GM12878 (cell line): ENCODE results near the gene GNAT1. TPM values are rescaled to one million over a fixed set of nuclear protein-coding genes. Genes with fewer than 3 reads are reported as not detected.

Source experiments
- ATAC-seq: fragments of 200-7000 bp; cut with Tn5 transposase; 3 replicates; pipeline ENCODE4 v1.9.1; 2020; ENCODE audit warnings: mild to moderate bottlenecking, moderate library complexity
- BruUV-seq: library from RNA; stranded (reverse); fragments of 400-500 nt; replicated peaks from 2 replicates; lab custom pipeline; 2021; lab: Mats Ljungman, UMichigan
- CTCF ChIA-PET: fragments of 300-600 bp; sonication (Branson Sonifier 250); formaldehyde crosslinking; extraction: SDS; loops from one replicate; lab custom pipeline; 2021; ENCODE audit warnings: inconsistent platforms; lab: Yijun Ruan, JAX
- POLR2A ChIA-PET: fragments of 350-600 bp; formaldehyde crosslinking; extraction: SDS; loops from one replicate; lab custom pipeline; 2021; ENCODE audit warnings: inconsistent platforms; lab: Charles Lee
- RAD21 ChIA-PET: fragments of 300-600 bp; sonication (Branson Sonifier 250); formaldehyde crosslinking; loops from one replicate; lab custom pipeline; 2023; ENCODE audit warnings: antibody characterized with exemption; ENCODE audit not compliant: unreplicated experiment; lab: Charles Lee
- SMC1A ChIA-PET: fragments of 300-600 bp; sonication (Branson Sonifier 250); formaldehyde crosslinking; loops from one replicate; lab custom pipeline; 2023; ENCODE audit not compliant: unreplicated experiment, uncharacterized antibody; lab: Charles Lee
- DNase-seq: peaks from one replicate; pipeline ENCODE4 v3.0.0-alpha.2; 2011; ENCODE audit warnings: low read depth, low spot score
- FAIRE-seq: peaks from 3 replicates; lab custom pipeline; 2011; peaks lifted over from hg19 to GRCh38; lab: Jason Lieb, UNC
- H2AFZ ChIP-seq: 2 replicates; pipeline ENCODE4 v1.6.0; 2011; ENCODE audit warnings: low read depth, low read length, control low read depth; ENCODE audit not compliant: control insufficient read depth
- H3K27ac ChIP-seq: 2 replicates; pipeline ENCODE4 v1.5.1; 2011; ENCODE audit warnings: control low read depth; ENCODE audit not compliant: control insufficient read depth, insufficient read depth
- H3K27me3 ChIP-seq, 2 experiments: replicated peaks in 1 of 2; 2 replicates each; pipeline versions ENCODE4 v1.6.0 to v1.6.1; 2011; ENCODE audit warnings: low read length in 1 of 2; ENCODE audit not compliant: control insufficient read depth in 2 of 2, insufficient read depth in 2 of 2
- H3K36me3 ChIP-seq, 2 experiments: 2 replicates each; pipeline ENCODE4 v1.5.1; 2011; ENCODE audit warnings: low read length in 1 of 2; ENCODE audit not compliant: control insufficient read depth in 2 of 2, insufficient read depth in 2 of 2
- H3K4me1 ChIP-seq: 2 replicates; pipeline ENCODE4 v1.6.1; 2011; ENCODE audit warnings: mild to moderate bottlenecking, low read length, moderate library complexity, mixed read lengths; ENCODE audit not compliant: control insufficient read depth, insufficient read depth
- H3K4me2 ChIP-seq: 2 replicates; pipeline ENCODE4 v1.6.0; 2011; ENCODE audit warnings: control low read depth; ENCODE audit not compliant: control insufficient read depth, insufficient read depth
- H3K4me3 ChIP-seq: fragments of 200-600 bp; sonication (generic); 2 replicates; pipeline ENCODE4 v1.5.1; 2016
- H3K79me2 ChIP-seq: 2 replicates; pipeline ENCODE4 v1.6.0; 2011; ENCODE audit warnings: low read length; ENCODE audit not compliant: control insufficient read depth, insufficient read depth
- H3K9ac ChIP-seq: 2 replicates; pipeline ENCODE4 v1.8.0; 2011; ENCODE audit warnings: low read length, control low read depth, mixed read lengths; ENCODE audit not compliant: control insufficient read depth, insufficient read depth
- H3K9me3 ChIP-seq: replicated peaks from 3 replicates; pipeline ENCODE4 v1.5.1; 2011; ENCODE audit warnings: mild to moderate bottlenecking, low read length; ENCODE audit not compliant: control insufficient read depth, insufficient read depth
- H4K20me1 ChIP-seq: 2 replicates; pipeline ENCODE4 v1.6.0; 2011; ENCODE audit not compliant: control insufficient read depth, insufficient read depth
- EP300 ChIP-seq, 2 experiments: fragments of 150-350 bp in 1 of 2; IDR thresholded peaks; 2 replicates each; pipeline ENCODE4 v1.6.1; 2011 to 2012; ENCODE audit warnings: low read depth in 2 of 2, low read length in 2 of 2, borderline replicate concordance in 1 of 2, improper control_type of control experiment in 1 of 2, inconsistent platforms in 1 of 2; ENCODE audit not compliant: control insufficient read depth in 1 of 2
- FOS ChIP-seq: IDR thresholded peaks from 3 replicates; pipeline ENCODE4 v1.6.1; 2011; ENCODE audit warnings: borderline replicate concordance; ENCODE audit not compliant: insufficient read length; ENCODE audit errors: extremely low read depth
- FOXK2 ChIP-seq: fragments of 450-650 bp; IDR thresholded peaks from 2 replicates; pipeline ENCODE4 v1.6.1; 2017; ENCODE audit warnings: mild to moderate bottlenecking, moderate library complexity
- HDAC2 ChIP-seq: fragments of 200-600 bp; sonication (generic); IDR thresholded peaks from 2 replicates; pipeline ENCODE4 v1.6.1; 2017
- MTA3 ChIP-seq: IDR thresholded peaks from 2 replicates; pipeline ENCODE4 v1.6.1; 2012; ENCODE audit warnings: low read length, inconsistent platforms, borderline replicate concordance
- MYC ChIP-seq: IDR thresholded peaks from 2 replicates; pipeline ENCODE4 v1.6.1; 2011; ENCODE audit warnings: mild to moderate bottlenecking, low read length, moderate library complexity, inconsistent platforms; ENCODE audit not compliant: insufficient read depth, insufficient replicate concordance, insufficient read length, severe bottlenecking
- PML ChIP-seq: IDR thresholded peaks from 2 replicates; pipeline ENCODE4 v1.6.1; 2012; ENCODE audit warnings: low read length, inconsistent platforms
- SMC3 ChIP-seq: IDR thresholded peaks from 2 replicates; pipeline ENCODE4 v1.6.1; 2011; ENCODE audit warnings: low read length, improper control_type of control experiment, borderline replicate concordance
- STAT1 ChIP-seq: fragments of 450-650 bp; conservative IDR thresholded peaks from 2 replicates; pipeline ENCODE4 v1.6.1; 2014; ENCODE audit warnings: antibody characterized with exemption, mild to moderate bottlenecking
- SUZ12 ChIP-seq: fragments of 200-600 bp; sonication (generic); IDR thresholded peaks from one replicate; pipeline ENCODE4 v1.6.1; 2018; ENCODE audit warnings: antibody characterized with exemption, mild to moderate bottlenecking; ENCODE audit not compliant: unreplicated experiment
- WGBS: methylation state at CpG from one replicate; pipeline ENCODE4 v1.1.6; 2016; ENCODE audit warnings: low lambda C conversion rate; ENCODE audit not compliant: insufficient replicate concordance, insufficient coverage; ENCODE audit errors: missing lambda C conversion rate; 5-methylcytosine and 5-hydroxymethylcytosine counted together
- in situ Hi-C: fragments of 300-500 bp; cut with MboI; formaldehyde crosslinking; loops from 9 replicates; pipeline ENCODE4 v1.14.3; 2018; ENCODE audit warnings: mixed read lengths
- intact Hi-C: fragments of 100-400 bp; cut with micrococcal nuclease; formaldehyde crosslinking; loops from one replicate; pipeline ENCODE4 v1.14.2; 2022; ENCODE audit not compliant: unreplicated experiment
- polyA plus RNA-seq, 11 experiments: library from polyadenylated mRNA; depleted of rRNA in 4 of 11; unstranded in 6 of 11; stranded (reverse) in 5 of 11; fragments of >200 nt; fragmentation: Nextera tagmentation in 4 of 11; fragmentation: Illumina TruSeq in 1 of 11; extraction: Ambion mirVana in 4 of 11; extraction: Trizol in 1 of 11; gene quantifications; 1 replicate in 1 of 11; 2 replicates in 10 of 11; pipeline versions ENCODE4 v1.2.1 to v1.2.3, GENCODE V29; 2011 to 2016; ENCODE audit warnings: inconsistent platforms in 2 of 11, missing spikeins in 2 of 11, low read depth in 1 of 11
- total RNA-seq, 4 experiments: library from RNA; depleted of rRNA in 3 of 4; stranded (reverse); fragments of >200 nt in 3 of 4; fragmentation: Illumina TruSeq in 1 of 4; extraction: Trizol in 1 of 4; gene quantifications; 2 replicates each; pipeline versions ENCODE4 v1.2.1 to v1.2.3, GENCODE V29; 2013 to 2021
- TF ChIP-seq, protein P1 (sequence below): IDR thresholded peaks from 2 replicates; pipeline ENCODE4 v1.6.1; 2012; ENCODE audit warnings: mild to moderate bottlenecking, low read depth, low read length
- TF ChIP-seq, protein P2 (sequence below): IDR thresholded peaks from 2 replicates; pipeline ENCODE4 v1.6.1; 2012; ENCODE audit warnings: low read length, inconsistent platforms

Gene GNAT1
- total and polyA plus RNA-seq, 10 of the 15 experiments (the other 5 are each of a cell fraction or from before 2014, with no cell fraction given), result not detected

- TF ChIP-seq SUZ12 (no peak), EP300 (IDR thresholded peaks at IDR 0.05; ENCODE audit: borderline replicate concordance in 1 of 2, control insufficient read depth in 1 of 2, low read depth in 2 of 2, low read length in 2 of 2) (no peak), MTA3 (no peak), FOXK2 (no peak), STAT1 (no peak), FOS (no peak), PML (no peak), MYC (no peak), SMC3 (no peak), HDAC2 (no peak)
- TF ChIP-seq, protein P1, sequence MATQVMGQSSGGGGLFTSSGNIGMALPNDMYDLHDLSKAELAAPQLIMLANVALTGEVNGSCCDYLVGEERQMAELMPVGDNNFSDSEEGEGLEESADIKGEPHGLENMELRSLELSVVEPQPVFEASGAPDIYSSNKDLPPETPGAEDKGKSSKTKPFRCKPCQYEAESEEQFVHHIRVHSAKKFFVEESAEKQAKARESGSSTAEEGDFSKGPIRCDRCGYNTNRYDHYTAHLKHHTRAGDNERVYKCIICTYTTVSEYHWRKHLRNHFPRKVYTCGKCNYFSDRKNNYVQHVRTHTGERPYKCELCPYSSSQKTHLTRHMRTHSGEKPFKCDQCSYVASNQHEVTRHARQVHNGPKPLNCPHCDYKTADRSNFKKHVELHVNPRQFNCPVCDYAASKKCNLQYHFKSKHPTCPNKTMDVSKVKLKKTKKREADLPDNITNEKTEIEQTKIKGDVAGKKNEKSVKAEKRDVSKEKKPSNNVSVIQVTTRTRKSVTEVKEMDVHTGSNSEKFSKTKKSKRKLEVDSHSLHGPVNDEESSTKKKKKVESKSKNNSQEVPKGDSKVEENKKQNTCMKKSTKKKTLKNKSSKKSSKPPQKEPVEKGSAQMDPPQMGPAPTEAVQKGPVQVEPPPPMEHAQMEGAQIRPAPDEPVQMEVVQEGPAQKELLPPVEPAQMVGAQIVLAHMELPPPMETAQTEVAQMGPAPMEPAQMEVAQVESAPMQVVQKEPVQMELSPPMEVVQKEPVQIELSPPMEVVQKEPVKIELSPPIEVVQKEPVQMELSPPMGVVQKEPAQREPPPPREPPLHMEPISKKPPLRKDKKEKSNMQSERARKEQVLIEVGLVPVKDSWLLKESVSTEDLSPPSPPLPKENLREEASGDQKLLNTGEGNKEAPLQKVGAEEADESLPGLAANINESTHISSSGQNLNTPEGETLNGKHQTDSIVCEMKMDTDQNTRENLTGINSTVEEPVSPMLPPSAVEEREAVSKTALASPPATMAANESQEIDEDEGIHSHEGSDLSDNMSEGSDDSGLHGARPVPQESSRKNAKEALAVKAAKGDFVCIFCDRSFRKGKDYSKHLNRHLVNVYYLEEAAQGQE, result no peak
- TF ChIP-seq, protein P2, sequence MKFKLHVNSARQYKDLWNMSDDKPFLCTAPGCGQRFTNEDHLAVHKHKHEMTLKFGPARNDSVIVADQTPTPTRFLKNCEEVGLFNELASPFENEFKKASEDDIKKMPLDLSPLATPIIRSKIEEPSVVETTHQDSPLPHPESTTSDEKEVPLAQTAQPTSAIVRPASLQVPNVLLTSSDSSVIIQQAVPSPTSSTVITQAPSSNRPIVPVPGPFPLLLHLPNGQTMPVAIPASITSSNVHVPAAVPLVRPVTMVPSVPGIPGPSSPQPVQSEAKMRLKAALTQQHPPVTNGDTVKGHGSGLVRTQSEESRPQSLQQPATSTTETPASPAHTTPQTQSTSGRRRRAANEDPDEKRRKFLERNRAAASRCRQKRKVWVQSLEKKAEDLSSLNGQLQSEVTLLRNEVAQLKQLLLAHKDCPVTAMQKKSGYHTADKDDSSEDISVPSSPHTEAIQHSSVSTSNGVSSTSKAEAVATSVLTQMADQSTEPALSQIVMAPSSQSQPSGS, result no peak
- Histone ChIP-seq H2AFZ (no peak overlapping the region), H3K4me2 (no peak overlapping the region), H3K36me3 (no peaks in the 10 kb centered on the region), H4K20me1 (no peaks in the 10 kb centered on the region), H3K4me3 (no peak overlapping the region), H3K79me2 (no peaks in the 10 kb centered on the region), H3K4me1 (no peaks in the 10 kb centered on the region), H3K9ac (no peak overlapping the region), H3K9me3 (no peaks in the 10 kb centered on the region), H3K27ac (no peak overlapping the region), H3K27me3 (no peaks in the 10 kb centered on the region)
- ATAC-seq, result no peak
- 44% methylated on average over 5 of the region's 5 CpGs for WGBS
- no peak for DNase-seq
- ChIA-PET POLR2A (interaction anchor here (0.8 kb wide), 1 partner anchor 18 kb away, joined by 5 read pairs; no protein-coding TSS in a partner anchor), RAD21 (no interaction called here), CTCF (interaction anchor here (0.7 to 1.0 kb wide), 4 partner anchors 12 to 325 kb away, joined by 3 to 6 read pairs (median 4); no protein-coding TSS in a partner anchor), SMC1A (no interaction called here)
- no TSS peak for BruUV-seq
- FAIRE-seq, result no peak
- in situ Hi-C loops, result no loop called here
- intact Hi-C loops, result no loop called here
Measured at GRCh38 chr3:50181985-50182384, 9.4 kb upstream of the GNAT1 start.
